LNCAP (cell line): ENCODE results near the gene CSNK1A1L.

Experiments used
- CTCF ChIP-seq: fragments of 450-650 bp; IDR thresholded peaks from 2 replicates; pipeline ENCODE4 v1.5.1; 2017; ENCODE audit warnings: mild to moderate bottlenecking

The CSNK1A1L gene

DNA sequence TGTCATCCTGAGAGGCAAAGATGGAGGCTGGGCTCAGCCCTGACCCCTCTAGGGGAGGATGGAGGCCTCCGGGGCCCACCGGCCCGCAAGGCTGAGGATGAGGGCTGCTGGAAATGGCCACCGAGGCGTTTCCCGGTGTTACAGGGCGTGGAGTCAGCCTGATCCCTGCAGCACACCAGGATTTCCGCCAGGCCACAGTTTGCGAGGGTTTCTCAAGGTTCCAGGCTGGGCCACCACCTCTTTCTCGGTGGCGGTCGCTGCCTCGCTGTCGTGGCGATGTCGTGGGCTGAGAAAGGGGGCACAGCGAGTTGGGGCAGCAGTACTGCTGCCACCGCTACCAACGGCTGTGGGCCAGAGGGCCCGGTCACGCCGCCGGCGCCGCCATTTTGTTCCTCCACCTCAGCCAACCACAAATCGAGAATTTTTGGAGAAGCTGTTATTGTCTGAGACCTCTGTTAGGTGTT lies at the start of gene CSNK1A1L:
Gene CSNK1A1L (minus strand): TSS at position 414 of the 464 bp plus-strand sequence. CDS start 408 bp downstream, at position 6.
- no peak for TF ChIP-seq CTCF

DNA sequence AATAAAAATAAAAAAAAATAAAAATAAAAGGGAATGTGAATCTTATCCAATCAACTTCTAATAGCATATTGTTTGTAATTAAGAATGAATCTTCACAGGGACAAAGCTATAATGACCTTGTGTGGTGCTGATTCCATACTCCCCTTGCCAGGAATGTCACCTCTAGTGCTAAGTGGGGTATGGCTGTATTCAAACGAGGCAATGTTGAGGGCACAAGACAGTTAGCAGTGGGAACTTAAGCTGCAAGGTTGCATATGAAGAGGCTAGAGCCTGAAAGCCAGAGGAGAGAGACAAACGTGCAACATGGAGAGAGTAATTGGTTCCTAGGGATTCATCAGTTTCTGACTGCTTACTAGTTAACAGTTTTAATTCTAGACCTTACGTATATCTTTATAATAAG lies 43.9 kb upstream of the CSNK1A1L start:
- no peak for TF ChIP-seq CTCF

DNA sequence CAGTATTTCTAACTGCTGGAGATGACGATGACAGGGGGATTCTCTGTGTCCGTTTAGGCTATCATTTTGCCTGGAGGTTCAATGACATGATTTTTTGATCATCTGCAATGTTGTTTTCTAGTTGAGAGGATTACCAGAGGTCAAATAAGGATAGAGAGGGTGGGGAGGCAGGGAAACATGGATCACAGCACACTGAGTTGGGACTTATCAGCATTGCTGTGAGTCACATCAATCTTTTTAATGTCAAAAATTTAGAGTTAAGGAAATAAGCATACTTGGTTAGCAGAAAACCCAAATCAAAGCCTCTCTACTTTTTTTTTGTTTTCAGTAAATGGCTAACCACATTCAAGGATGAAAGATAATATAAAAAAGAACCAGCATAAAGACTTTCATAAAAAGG lies 43.0 kb upstream of the CSNK1A1L start:
- no peak for TF ChIP-seq CTCF

- TF ChIP-seq CTCF, result no peak
Measured at GRCh38 chr13:37144661-37145060, 39.2 kb upstream of the CSNK1A1L start.

- no peak for TF ChIP-seq CTCF
Measured at GRCh38 chr13:37143911-37144310, 38.4 kb upstream of the CSNK1A1L start.

DNA sequence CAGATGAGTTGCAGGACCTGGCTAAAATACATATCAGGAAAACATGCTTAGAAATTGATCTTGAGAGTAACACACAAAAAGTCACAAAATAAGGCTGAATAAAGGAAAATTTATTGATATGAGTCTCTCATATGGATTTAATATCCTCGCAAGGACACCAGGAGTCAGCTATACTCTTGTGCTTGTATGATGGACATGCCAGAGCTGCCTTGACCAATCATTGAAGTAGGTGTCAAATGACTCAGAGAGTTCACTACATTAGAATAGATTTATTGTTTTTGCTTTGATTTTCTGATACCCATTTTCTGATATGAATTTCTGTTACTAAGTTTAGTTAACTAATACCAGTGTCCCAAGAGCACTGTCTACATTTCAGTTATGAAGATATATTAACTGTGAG lies 37.4 kb upstream of the CSNK1A1L start:
- TF ChIP-seq CTCF, result no peak

GRCh38 chr13:37141011-37141410 lies 35.5 kb upstream of the CSNK1A1L start:
- TF ChIP-seq CTCF, result no peak

- TF ChIP-seq CTCF, result no peak
Measured at GRCh38 chr13:37139356-37139755, 33.9 kb upstream of the CSNK1A1L start.
